ENCODE results near the gene VIT. TPM values are rescaled to one million over a fixed set of nuclear protein-coding genes. Genes with fewer than 3 reads are reported as not detected.

The VIT gene
- total and polyA plus RNA-seq, 10 donors = 0.05 to 0.74 (median 0.38) TPM; not detected in 6

GRCh38 chr2:36857713-36858112, 161.2 kb downstream of the VIT start:
- WGBS, 5 donors = 92 to 96% (median 94%) methylated on average over 5 of the region's 5 CpGs
- TF ChIP-seq POLR2AphosphoS5 (IDR thresholded peaks at IDR 0.05) (no peak), POLR2A (IDR thresholded peaks at IDR 0.05) (no peak)
- TF ChIP-seq, protein P1, sequence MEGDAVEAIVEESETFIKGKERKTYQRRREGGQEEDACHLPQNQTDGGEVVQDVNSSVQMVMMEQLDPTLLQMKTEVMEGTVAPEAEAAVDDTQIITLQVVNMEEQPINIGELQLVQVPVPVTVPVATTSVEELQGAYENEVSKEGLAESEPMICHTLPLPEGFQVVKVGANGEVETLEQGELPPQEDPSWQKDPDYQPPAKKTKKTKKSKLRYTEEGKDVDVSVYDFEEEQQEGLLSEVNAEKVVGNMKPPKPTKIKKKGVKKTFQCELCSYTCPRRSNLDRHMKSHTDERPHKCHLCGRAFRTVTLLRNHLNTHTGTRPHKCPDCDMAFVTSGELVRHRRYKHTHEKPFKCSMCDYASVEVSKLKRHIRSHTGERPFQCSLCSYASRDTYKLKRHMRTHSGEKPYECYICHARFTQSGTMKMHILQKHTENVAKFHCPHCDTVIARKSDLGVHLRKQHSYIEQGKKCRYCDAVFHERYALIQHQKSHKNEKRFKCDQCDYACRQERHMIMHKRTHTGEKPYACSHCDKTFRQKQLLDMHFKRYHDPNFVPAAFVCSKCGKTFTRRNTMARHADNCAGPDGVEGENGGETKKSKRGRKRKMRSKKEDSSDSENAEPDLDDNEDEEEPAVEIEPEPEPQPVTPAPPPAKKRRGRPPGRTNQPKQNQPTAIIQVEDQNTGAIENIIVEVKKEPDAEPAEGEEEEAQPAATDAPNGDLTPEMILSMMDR (IDR thresholded peaks at IDR 0.05 in 8 of 11, conservative IDR thresholded peaks at IDR 0.05 in 3 of 11) = no peak
- no peaks in the 10 kb centered on the region for H3K9me3 ChIP-seq
- H3K36me3 ChIP-seq = peaks cover 0 to 95% (median 42%) of the 10 kb centered on the region in 6 donors
- H3K4me3 ChIP-seq = no peak overlapping the region
- intact Hi-C loops (cut with DNase I; ENCODE audit: low total_unique reads) = no loop called here
- no peaks in the 10 kb centered on the region for H3K27me3 ChIP-seq (replicated peaks in 1 of 7)
- H3K4me1 ChIP-seq = no peaks in the 10 kb centered on the region
- H3K27ac ChIP-seq = no peak overlapping the region
- no peak for DNase-seq

DNA sequence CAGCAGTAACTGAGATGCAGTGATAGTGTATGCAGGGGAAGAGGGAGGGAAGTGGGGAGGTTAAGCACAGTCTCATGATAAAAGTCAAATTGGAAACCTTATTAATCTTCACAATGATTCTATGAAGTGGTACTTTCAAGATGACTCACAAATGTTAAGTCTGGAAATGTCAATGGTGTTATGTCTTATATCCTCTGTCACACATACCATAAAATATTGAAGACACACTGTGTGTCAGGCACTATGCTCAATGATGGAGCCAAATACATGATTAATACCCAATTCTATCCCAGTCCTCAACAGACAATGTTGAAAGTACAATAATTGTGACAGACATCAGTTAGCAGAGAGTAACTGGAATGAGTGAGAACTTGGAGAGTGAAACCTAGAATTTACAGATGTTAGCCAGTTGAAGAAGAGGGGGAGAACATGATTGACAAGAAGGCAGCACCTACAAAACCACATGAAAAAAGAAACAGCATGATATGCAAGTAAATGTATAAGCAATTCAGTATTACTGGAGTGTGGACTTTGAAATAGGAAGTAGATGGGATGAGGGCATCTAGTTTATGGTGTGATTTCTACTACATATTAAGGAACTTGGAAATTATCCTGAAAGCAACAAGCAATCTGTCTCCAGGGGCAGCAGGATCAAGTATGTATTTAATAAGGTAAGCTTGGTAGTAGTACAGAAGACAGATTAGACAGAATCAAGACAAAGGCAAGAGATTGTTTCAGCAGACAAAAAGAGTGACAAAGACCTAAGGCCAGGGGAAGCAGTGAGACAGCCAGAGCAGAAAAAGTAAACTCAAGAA, 162.3 kb downstream of the VIT start:
- Histone ChIP-seq H3K4me1 (no peaks in the 10 kb centered on the region), H3K4me3 (no peak overlapping the region), H3K9me3 (no peaks in the 10 kb centered on the region), H3K27ac (no peak overlapping the region), H3K27me3 (replicated peaks in 1 of 7) (no peaks in the 10 kb centered on the region), H3K36me3 (peaks cover 0 to 87% (median 37%) of the 10 kb centered on the region in 6 donors)
- no peak for DNase-seq
- intact Hi-C loops (cut with DNase I; ENCODE audit: low total_unique reads) = no loop called here
- TF ChIP-seq POLR2A (IDR thresholded peaks at IDR 0.05) (no peak), POLR2AphosphoS5 (IDR thresholded peaks at IDR 0.05) (no peak)
- TF ChIP-seq, protein P1 (IDR thresholded peaks at IDR 0.05 in 8 of 11, conservative IDR thresholded peaks at IDR 0.05 in 3 of 11) = no peak

DNA sequence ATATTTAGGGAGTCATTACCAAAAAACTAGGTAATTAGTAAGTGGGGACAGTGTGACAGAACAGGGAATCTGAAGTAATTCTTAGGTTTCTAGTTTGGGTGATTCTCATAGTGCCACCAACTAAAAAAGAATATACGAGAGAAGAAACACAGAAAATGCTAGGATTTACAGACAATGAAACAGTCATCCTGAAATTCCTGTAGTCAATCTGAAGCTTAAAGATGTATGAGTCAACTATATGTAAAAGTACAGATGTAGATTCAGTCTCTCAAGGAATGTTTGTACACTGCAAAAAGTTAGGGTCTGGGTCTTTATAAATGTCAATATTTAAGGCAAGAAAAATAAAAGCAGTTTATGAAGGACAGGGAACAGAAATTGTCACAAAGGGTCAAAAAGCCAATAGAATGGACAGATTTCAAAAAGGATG, 162.9 kb downstream of the VIT start:
- no peaks in the 10 kb centered on the region for H3K4me1 ChIP-seq
- DNase-seq = no peak
- H3K9me3 ChIP-seq = no peaks in the 10 kb centered on the region
- 74 to 89% (median 86%) methylated on average over 1 of the region's 1 CpG for WGBS, 5 donors
- no peak for TF ChIP-seq POLR2AphosphoS5 (IDR thresholded peaks at IDR 0.05)
- TF ChIP-seq, protein P1 (IDR thresholded peaks at IDR 0.05 in 8 of 11, conservative IDR thresholded peaks at IDR 0.05 in 3 of 11) = no peak
- TF ChIP-seq POLR2A (IDR thresholded peaks at IDR 0.05) = no peak
- no peak overlapping the region for H3K27ac ChIP-seq
- intact Hi-C loops (cut with DNase I; ENCODE audit: low total_unique reads) = no loop called here
- H3K27me3 ChIP-seq (replicated peaks in 1 of 7) = no peaks in the 10 kb centered on the region
- H3K36me3 ChIP-seq = peaks cover 0 to 87% (median 33%) of the 10 kb centered on the region in 6 donors
- H3K4me3 ChIP-seq = no peak overlapping the region

- Histone ChIP-seq H3K4me1 (no peaks in the 10 kb centered on the region), H3K9me3 (no peaks in the 10 kb centered on the region), H3K36me3 (peaks cover 0 to 87% (median 36%) of the 10 kb centered on the region in 6 donors), H3K27me3 (replicated peaks in 1 of 7) (no peaks in the 10 kb centered on the region), H3K27ac (no peak overlapping the region), H3K4me3 (no peak overlapping the region)
- DNase-seq = no peak
- 95 to 100% (median 99%) methylated on average over 2 of the region's 2 CpGs for WGBS, 5 donors
- TF ChIP-seq POLR2AphosphoS5 (IDR thresholded peaks at IDR 0.05) (no peak), POLR2A (IDR thresholded peaks at IDR 0.05) (no peak)
- TF ChIP-seq, protein P1 (IDR thresholded peaks at IDR 0.05 in 8 of 11, conservative IDR thresholded peaks at IDR 0.05 in 3 of 11) = no peak
- intact Hi-C loops (cut with DNase I; ENCODE audit: low total_unique reads) = no loop called here
Measured at GRCh38 chr2:36861896-36862295, 165.4 kb downstream of the VIT start.

All from spleen (tissue), 11 donors.